Measurements from ENCODE around the gene NXNL2.

Gene NXNL2

GRCh38 chr9:88579050-88579715 is 44.2 kb downstream of the NXNL2 start:
- DNase-seq = no peak

GRCh38 chr9:88580961-88581360 is 46.0 kb downstream of the NXNL2 start:
- no peak for DNase-seq

GRCh38 chr9:88583901-88584596 is 49.1 kb downstream of the NXNL2 start:
- DNase-seq = no peak

- no peak for DNase-seq
Observed at GRCh38 chr9:88585426-88585825, 50.4 kb downstream of the NXNL2 start.

- no peak for DNase-seq
Observed at GRCh38 chr9:88586452-88586851, 51.5 kb downstream of the NXNL2 start.

- DNase-seq = no peak
Observed at GRCh38 chr9:88587182-88587581, 52.2 kb downstream of the NXNL2 start.

- DNase-seq = no peak
Observed at GRCh38 chr9:88587885-88588649, 53.1 kb downstream of the NXNL2 start.

- no peak for DNase-seq
Observed at GRCh38 chr9:88589656-88590055, 54.7 kb downstream of the NXNL2 start.

- no peak for DNase-seq
Observed at GRCh38 chr9:88590558-88591146, 55.7 kb downstream of the NXNL2 start.

- no peak for DNase-seq
Observed at GRCh38 chr9:88593537-88594185, 58.7 kb downstream of the NXNL2 start.

Data from NCI-H1694 (cell line).